A549 (cell line): Measurements from ENCODE around the gene PAN3.

ENCODE experiments used
- BHLHE40 ChIP-seq: IDR thresholded peaks from 2 replicates; pipeline ENCODE4 v1.6.1; 2012; ENCODE audit warnings: low read depth, low read length, inconsistent platforms
- CEBPB ChIP-seq, 2 experiments: fragments of >200 bp in 1 of 2; sonication (Bioruptor Twin) in 1 of 2; formaldehyde crosslinking in 1 of 2; IDR thresholded peaks; 2 replicates each; pipeline ENCODE4 v1.6.1; 2012 to 2016
- EP300 ChIP-seq, 2 experiments: fragments of >200 bp; sonication (Bioruptor Twin); formaldehyde crosslinking; IDR thresholded peaks; 2 replicates in 1 of 2; 3 replicates in 1 of 2; pipeline ENCODE4 v1.6.1; 2016 to 2017
- ESRRA ChIP-seq: fragments of 150-350 bp; IDR thresholded peaks from 2 replicates; pipeline ENCODE4 v1.6.1; 2014; ENCODE audit warnings: mild to moderate bottlenecking, low read length, borderline replicate concordance
- FOSL2 ChIP-seq, 2 experiments: fragments of 450-650 bp in 1 of 2; fragments of >200 bp in 1 of 2; sonication (Bioruptor Twin) in 1 of 2; formaldehyde crosslinking; IDR thresholded peaks; 2 replicates each; pipeline versions ENCODE4 v1.5.0 to v1.6.1; 2016 to 2020; ENCODE audit warnings: mild to moderate bottlenecking in 1 of 2, moderate library complexity in 1 of 2
- HEYL ChIP-seq: fragments of 250-450 bp; sonication (Bioruptor Pico); IDR thresholded peaks from 2 replicates; pipeline ENCODE4 v1.8.0; 2021; ENCODE audit warnings: mild to moderate bottlenecking, moderate library complexity
- HOXA7 ChIP-seq: fragments of 250-450 bp; sonication (Bioruptor Pico); IDR thresholded peaks from 2 replicates; pipeline ENCODE4 v1.5.0; 2020; ENCODE audit warnings: mild to moderate bottlenecking, moderate library complexity
- KDM1A ChIP-seq: fragments of 200-600 bp; sonication (generic); IDR thresholded peaks from 2 replicates; pipeline ENCODE4 v1.6.1; 2016; ENCODE audit warnings: low read depth, mild to moderate bottlenecking
- MYC ChIP-seq: IDR thresholded peaks from 2 replicates; pipeline ENCODE4 v1.6.1; 2012; ENCODE audit warnings: mild to moderate bottlenecking, inconsistent platforms, low read length, improper control_type of control experiment, borderline replicate concordance
- POLR2A ChIP-seq: IDR thresholded peaks from 2 replicates; pipeline ENCODE4 v1.6.1; 2012; ENCODE audit warnings: mild to moderate bottlenecking, low read length
- RAD21 ChIP-seq, 2 experiments: fragments of >200 bp in 1 of 2; sonication (Bioruptor Twin) in 1 of 2; formaldehyde crosslinking in 1 of 2; IDR thresholded peaks in 1 of 2; conservative IDR thresholded peaks in 1 of 2; 2 replicates in 1 of 2; 3 replicates in 1 of 2; pipeline ENCODE4 v1.6.1; 2012 to 2018; ENCODE audit warnings: inconsistent platforms in 1 of 2
- TF ChIP-seq, protein P1 (sequence below): fragments of 200-600 bp; sonication (generic); IDR thresholded peaks from 2 replicates; pipeline ENCODE4 v1.6.1; 2016; ENCODE audit warnings: antibody characterized with exemption, mild to moderate bottlenecking, moderate library complexity
- TF ChIP-seq, protein P2 (sequence below): fragments of >200 bp; sonication (Bioruptor Twin); formaldehyde crosslinking; IDR thresholded peaks from 3 replicates; pipeline ENCODE4 v1.5.1; 2016
- TF ChIP-seq, protein P3 (sequence below): fragments of 150-350 bp; IDR thresholded peaks from 2 replicates; pipeline ENCODE4 v1.6.1; 2014; ENCODE audit warnings: low read depth, mild to moderate bottlenecking, low read length

DNA sequence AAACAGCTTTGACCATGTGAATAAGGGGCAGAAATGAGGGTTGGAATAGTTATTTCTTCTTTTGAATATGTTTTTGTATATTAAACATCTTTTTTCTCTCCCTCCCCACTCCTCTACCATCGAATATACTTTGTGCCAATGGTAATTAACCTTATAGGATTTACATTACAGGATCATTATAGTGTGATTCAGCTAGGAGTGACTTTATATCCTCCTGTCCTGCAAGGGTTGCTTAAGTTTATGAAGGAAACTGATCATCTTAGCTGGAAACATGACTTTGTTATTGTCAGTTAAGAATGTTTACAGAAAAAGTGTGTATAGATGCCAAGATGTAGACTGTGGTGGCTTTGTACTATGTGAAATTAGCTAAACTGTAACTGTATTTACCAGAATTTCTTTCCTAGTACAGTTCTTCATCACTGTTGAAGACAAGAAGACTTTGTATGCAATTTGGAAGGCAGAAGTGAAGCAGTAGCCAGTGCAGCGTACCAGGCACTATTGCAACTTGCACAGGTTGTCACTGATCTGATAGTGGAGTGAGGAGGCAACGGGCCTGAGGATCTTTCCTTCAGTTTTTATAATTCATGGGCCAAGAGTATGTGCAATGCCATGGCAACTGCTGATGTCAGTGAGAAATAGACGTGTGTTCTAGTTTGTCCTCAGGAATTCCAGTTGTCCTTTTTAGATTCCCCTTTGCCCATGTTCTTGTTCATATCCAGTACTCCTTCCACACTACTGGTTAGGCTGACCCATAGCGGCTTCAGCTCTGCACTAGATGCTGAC, 8.2 kb upstream of the PAN3 start:
- TF ChIP-seq ESRRA = no peak
- TF ChIP-seq, protein P1, sequence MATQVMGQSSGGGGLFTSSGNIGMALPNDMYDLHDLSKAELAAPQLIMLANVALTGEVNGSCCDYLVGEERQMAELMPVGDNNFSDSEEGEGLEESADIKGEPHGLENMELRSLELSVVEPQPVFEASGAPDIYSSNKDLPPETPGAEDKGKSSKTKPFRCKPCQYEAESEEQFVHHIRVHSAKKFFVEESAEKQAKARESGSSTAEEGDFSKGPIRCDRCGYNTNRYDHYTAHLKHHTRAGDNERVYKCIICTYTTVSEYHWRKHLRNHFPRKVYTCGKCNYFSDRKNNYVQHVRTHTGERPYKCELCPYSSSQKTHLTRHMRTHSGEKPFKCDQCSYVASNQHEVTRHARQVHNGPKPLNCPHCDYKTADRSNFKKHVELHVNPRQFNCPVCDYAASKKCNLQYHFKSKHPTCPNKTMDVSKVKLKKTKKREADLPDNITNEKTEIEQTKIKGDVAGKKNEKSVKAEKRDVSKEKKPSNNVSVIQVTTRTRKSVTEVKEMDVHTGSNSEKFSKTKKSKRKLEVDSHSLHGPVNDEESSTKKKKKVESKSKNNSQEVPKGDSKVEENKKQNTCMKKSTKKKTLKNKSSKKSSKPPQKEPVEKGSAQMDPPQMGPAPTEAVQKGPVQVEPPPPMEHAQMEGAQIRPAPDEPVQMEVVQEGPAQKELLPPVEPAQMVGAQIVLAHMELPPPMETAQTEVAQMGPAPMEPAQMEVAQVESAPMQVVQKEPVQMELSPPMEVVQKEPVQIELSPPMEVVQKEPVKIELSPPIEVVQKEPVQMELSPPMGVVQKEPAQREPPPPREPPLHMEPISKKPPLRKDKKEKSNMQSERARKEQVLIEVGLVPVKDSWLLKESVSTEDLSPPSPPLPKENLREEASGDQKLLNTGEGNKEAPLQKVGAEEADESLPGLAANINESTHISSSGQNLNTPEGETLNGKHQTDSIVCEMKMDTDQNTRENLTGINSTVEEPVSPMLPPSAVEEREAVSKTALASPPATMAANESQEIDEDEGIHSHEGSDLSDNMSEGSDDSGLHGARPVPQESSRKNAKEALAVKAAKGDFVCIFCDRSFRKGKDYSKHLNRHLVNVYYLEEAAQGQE = no peak
- TF ChIP-seq, protein P2, sequence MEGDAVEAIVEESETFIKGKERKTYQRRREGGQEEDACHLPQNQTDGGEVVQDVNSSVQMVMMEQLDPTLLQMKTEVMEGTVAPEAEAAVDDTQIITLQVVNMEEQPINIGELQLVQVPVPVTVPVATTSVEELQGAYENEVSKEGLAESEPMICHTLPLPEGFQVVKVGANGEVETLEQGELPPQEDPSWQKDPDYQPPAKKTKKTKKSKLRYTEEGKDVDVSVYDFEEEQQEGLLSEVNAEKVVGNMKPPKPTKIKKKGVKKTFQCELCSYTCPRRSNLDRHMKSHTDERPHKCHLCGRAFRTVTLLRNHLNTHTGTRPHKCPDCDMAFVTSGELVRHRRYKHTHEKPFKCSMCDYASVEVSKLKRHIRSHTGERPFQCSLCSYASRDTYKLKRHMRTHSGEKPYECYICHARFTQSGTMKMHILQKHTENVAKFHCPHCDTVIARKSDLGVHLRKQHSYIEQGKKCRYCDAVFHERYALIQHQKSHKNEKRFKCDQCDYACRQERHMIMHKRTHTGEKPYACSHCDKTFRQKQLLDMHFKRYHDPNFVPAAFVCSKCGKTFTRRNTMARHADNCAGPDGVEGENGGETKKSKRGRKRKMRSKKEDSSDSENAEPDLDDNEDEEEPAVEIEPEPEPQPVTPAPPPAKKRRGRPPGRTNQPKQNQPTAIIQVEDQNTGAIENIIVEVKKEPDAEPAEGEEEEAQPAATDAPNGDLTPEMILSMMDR = no peak
- no peak for TF ChIP-seq RAD21 (conservative IDR thresholded peaks at IDR 0.05 in 1 of 2, IDR thresholded peaks at IDR 0.05 in 1 of 2)
- TF ChIP-seq HEYL (CRISPR knock-in tag) = no peak
- TF ChIP-seq POLR2A = no peak
- TF ChIP-seq, protein P3, sequence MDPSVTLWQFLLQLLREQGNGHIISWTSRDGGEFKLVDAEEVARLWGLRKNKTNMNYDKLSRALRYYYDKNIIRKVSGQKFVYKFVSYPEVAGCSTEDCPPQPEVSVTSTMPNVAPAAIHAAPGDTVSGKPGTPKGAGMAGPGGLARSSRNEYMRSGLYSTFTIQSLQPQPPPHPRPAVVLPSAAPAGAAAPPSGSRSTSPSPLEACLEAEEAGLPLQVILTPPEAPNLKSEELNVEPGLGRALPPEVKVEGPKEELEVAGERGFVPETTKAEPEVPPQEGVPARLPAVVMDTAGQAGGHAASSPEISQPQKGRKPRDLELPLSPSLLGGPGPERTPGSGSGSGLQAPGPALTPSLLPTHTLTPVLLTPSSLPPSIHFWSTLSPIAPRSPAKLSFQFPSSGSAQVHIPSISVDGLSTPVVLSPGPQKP = no peak
- no peak for TF ChIP-seq FOSL2 (IDR thresholded peaks at IDR 0.05)
- TF ChIP-seq FOSL2 (CRISPR knock-in tag; IDR thresholded peaks at IDR 0.05) = no peak
- TF ChIP-seq EP300 (IDR thresholded peaks at IDR 0.05) = no peak
- TF ChIP-seq CEBPB (IDR thresholded peaks at IDR 0.05) = no peak
- no peak for TF ChIP-seq KDM1A
- TF ChIP-seq BHLHE40 = no peak
- TF ChIP-seq HOXA7 (CRISPR knock-in tag) = no peak
- no peak for TF ChIP-seq MYC
